ENCODE measurements around the gene INTS6. TPM values are rescaled to one million over a fixed set of nuclear protein-coding genes. Genes with fewer than 3 reads are reported as not detected.

The INTS6 gene
- total and polyA plus RNA-seq, 3 experiments from 2014 or later, result 28.4 to 58.2 (median 56.6) TPM

- Histone ChIP-seq H3K9me3 (ENCODE audit: low read length) (no peaks in the 10 kb centered on the region), H3K4me3 (ENCODE audit: low read length) (no peak overlapping the region), H3K36me3 (ENCODE audit: insufficient read depth, low read length) (no peaks in the 10 kb centered on the region), H3K27me3 (ENCODE audit: insufficient read depth, low read length, poor library complexity, severe bottlenecking) (no peaks in the 10 kb centered on the region), H3K27ac (ENCODE audit: low read depth, low read length) (no peak overlapping the region), H3K4me1 (ENCODE audit: insufficient read depth, low read length) (no peaks in the 10 kb centered on the region)
- CTCF ChIA-PET, result no interaction called here
- POLR2A ChIA-PET, result no interaction called here
- Mint-ChIP-seq H3K4me3 (no peak overlapping the region), H3K27ac (no peak overlapping the region), H3K27me3 (no peaks in the 10 kb centered on the region), H3K4me1 (no peaks in the 10 kb centered on the region), H3K36me3 (peaks cover 2 to 14% (median 4%) of the 10 kb centered on the region in 3 donors), H3K9me3 (peaks cover 0 to 4% (median 0%) of the 10 kb centered on the region in 5 donors)
- DNase-seq, result no peak
Measured at GRCh38 chr13:51347099-51347498, 105.7 kb downstream of the INTS6 start.

GRCh38 chr13:51346397-51346796 lies 106.4 kb downstream of the INTS6 start:
- H3K4me3 ChIP-seq (ENCODE audit: low read length), result no peak overlapping the region
- no peaks in the 10 kb centered on the region for H3K27me3 Mint-ChIP-seq
- ChIA-PET CTCF (no interaction called here), POLR2A (no interaction called here)
- no peak overlapping the region for H3K4me3 Mint-ChIP-seq
- no peaks in the 10 kb centered on the region for H3K9me3 ChIP-seq (ENCODE audit: low read length)
- H3K27ac ChIP-seq (ENCODE audit: low read depth, low read length), result no peak overlapping the region
- H3K4me1 Mint-ChIP-seq, result no peaks in the 10 kb centered on the region
- H3K27ac Mint-ChIP-seq, result no peak overlapping the region
- H3K36me3 Mint-ChIP-seq, result peaks cover 2 to 10% (median 2%) of the 10 kb centered on the region in 3 donors
- peaks cover 0 to 4% (median 0%) of the 10 kb centered on the region in 5 donors for H3K9me3 Mint-ChIP-seq
- no peaks in the 10 kb centered on the region for H3K36me3 ChIP-seq (ENCODE audit: insufficient read depth, low read length)
- H3K4me1 ChIP-seq (ENCODE audit: insufficient read depth, low read length), result no peaks in the 10 kb centered on the region
- DNase-seq, result no peak
- H3K27me3 ChIP-seq (ENCODE audit: insufficient read depth, low read length, poor library complexity, severe bottlenecking), result no peaks in the 10 kb centered on the region

DNA sequence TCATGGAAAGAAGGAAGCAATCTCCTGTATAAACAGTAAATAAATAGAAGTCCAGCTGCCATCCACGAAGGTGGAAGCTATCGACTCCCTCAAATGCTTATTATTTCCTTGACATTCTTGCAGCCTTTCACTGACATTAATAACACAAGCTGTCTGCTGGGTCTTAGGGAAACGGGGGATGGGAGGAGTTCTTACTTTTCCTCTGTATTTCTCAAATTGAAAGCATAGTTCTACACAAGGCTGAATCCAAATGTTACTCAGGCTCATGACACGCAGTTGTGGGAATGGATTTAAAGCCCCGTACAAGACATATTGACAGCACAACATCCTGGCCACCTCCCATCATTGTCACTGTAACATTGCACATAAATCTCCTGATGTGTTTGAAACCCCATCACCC lies 109.4 kb downstream of the INTS6 start:
- DNase-seq, result no peak
- H3K27me3 ChIP-seq (ENCODE audit: insufficient read depth, low read length, poor library complexity, severe bottlenecking), result no peaks in the 10 kb centered on the region

GRCh38 chr13:51342706-51343105 lies 110.1 kb downstream of the INTS6 start:
- Mint-ChIP-seq H3K36me3 (peaks cover 0 to 2% (median 0%) of the 10 kb centered on the region in 3 donors), H3K4me3 (no peak overlapping the region), H3K27ac (no peak overlapping the region), H3K27me3 (peaks cover 0 to 2% of the 10 kb centered on the region in 2 donors), H3K4me1 (no peaks in the 10 kb centered on the region), H3K9me3 (no peaks in the 10 kb centered on the region)
- ChIA-PET CTCF (no interaction called here), POLR2A (no interaction called here)
- Histone ChIP-seq H3K9me3 (ENCODE audit: low read length) (no peaks in the 10 kb centered on the region), H3K36me3 (ENCODE audit: insufficient read depth, low read length) (no peaks in the 10 kb centered on the region), H3K27ac (ENCODE audit: low read depth, low read length) (no peak overlapping the region), H3K27me3 (ENCODE audit: insufficient read depth, low read length, poor library complexity, severe bottlenecking) (no peaks in the 10 kb centered on the region), H3K4me1 (ENCODE audit: insufficient read depth, low read length) (no peaks in the 10 kb centered on the region), H3K4me3 (ENCODE audit: low read length) (no peak overlapping the region)
- DNase-seq, result no peak

More for the DNA sequence above, 109.4 kb downstream of the INTS6 start:
- H3K27ac Mint-ChIP-seq, result no peak overlapping the region
- Histone ChIP-seq H3K9me3 (ENCODE audit: low read length) (no peaks in the 10 kb centered on the region), H3K27ac (ENCODE audit: low read depth, low read length) (no peak overlapping the region), H3K36me3 (ENCODE audit: insufficient read depth, low read length) (no peaks in the 10 kb centered on the region), H3K4me1 (ENCODE audit: insufficient read depth, low read length) (no peaks in the 10 kb centered on the region), H3K4me3 (ENCODE audit: low read length) (no peak overlapping the region)
- no peaks in the 10 kb centered on the region for H3K4me1 Mint-ChIP-seq
- H3K9me3 Mint-ChIP-seq, result no peaks in the 10 kb centered on the region
- ChIA-PET CTCF (no interaction called here), POLR2A (no interaction called here)
- H3K27me3 Mint-ChIP-seq, result peaks cover 0 to 2% of the 10 kb centered on the region in 2 donors
- H3K36me3 Mint-ChIP-seq, result peaks cover 0 to 2% (median 0%) of the 10 kb centered on the region in 3 donors
- H3K4me3 Mint-ChIP-seq, result no peak overlapping the region

DNA sequence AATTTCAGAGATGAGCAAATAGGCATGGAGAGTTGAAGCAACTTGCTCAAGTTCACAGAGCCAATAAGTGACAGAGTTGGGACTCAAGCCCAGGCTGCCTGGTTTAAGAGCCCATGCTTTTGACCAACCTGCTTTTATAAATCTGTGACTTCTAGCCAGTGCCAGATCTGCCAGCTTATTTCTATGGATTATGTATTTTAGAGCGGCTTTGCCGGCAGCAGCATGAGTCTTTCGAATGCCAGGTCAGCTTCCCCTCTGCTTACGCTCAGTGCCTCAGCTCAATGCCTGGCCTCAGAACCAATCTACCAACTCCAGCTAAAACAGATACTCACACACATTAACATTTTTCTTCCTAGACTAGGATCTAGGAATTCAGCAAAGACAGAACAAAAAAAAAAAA lies 111.0 kb downstream of the INTS6 start:
- H3K4me3 ChIP-seq (ENCODE audit: low read length), result no peak overlapping the region
- H3K4me1 ChIP-seq (ENCODE audit: insufficient read depth, low read length), result no peaks in the 10 kb centered on the region
- Mint-ChIP-seq H3K4me1 (no peaks in the 10 kb centered on the region), H3K36me3 (no peaks in the 10 kb centered on the region), H3K27ac (no peak overlapping the region), H3K27me3 (peaks cover 0 to 2% of the 10 kb centered on the region in 2 donors), H3K9me3 (no peaks in the 10 kb centered on the region), H3K4me3 (no peak overlapping the region)
- ChIA-PET CTCF (no interaction called here), POLR2A (no interaction called here)
- no peak overlapping the region for H3K27ac ChIP-seq (ENCODE audit: low read depth, low read length)
- H3K27me3 ChIP-seq (ENCODE audit: insufficient read depth, low read length, poor library complexity, severe bottlenecking), result no peaks in the 10 kb centered on the region
- DNase-seq, result no peak
- H3K9me3 ChIP-seq (ENCODE audit: low read length), result no peaks in the 10 kb centered on the region
- no peaks in the 10 kb centered on the region for H3K36me3 ChIP-seq (ENCODE audit: insufficient read depth, low read length)

- Histone ChIP-seq H3K4me3 (ENCODE audit: low read length) (no peak overlapping the region), H3K27me3 (ENCODE audit: insufficient read depth, low read length, poor library complexity, severe bottlenecking) (no peaks in the 10 kb centered on the region), H3K4me1 (ENCODE audit: insufficient read depth, low read length) (no peaks in the 10 kb centered on the region), H3K9me3 (ENCODE audit: low read length) (no peaks in the 10 kb centered on the region), H3K36me3 (ENCODE audit: insufficient read depth, low read length) (no peaks in the 10 kb centered on the region), H3K27ac (ENCODE audit: low read depth, low read length) (no peak overlapping the region)
- POLR2A ChIA-PET, result no interaction called here
- Mint-ChIP-seq H3K4me3 (no peak overlapping the region), H3K4me1 (no peaks in the 10 kb centered on the region), H3K27ac (no peak overlapping the region), H3K27me3 (peaks cover 0 to 2% of the 10 kb centered on the region in 2 donors), H3K36me3 (no peaks in the 10 kb centered on the region), H3K9me3 (no peaks in the 10 kb centered on the region)
- CTCF ChIA-PET, result no interaction called here
- DNase-seq, result no peak
Measured at GRCh38 chr13:51341232-51341631, 111.6 kb downstream of the INTS6 start.

DNA sequence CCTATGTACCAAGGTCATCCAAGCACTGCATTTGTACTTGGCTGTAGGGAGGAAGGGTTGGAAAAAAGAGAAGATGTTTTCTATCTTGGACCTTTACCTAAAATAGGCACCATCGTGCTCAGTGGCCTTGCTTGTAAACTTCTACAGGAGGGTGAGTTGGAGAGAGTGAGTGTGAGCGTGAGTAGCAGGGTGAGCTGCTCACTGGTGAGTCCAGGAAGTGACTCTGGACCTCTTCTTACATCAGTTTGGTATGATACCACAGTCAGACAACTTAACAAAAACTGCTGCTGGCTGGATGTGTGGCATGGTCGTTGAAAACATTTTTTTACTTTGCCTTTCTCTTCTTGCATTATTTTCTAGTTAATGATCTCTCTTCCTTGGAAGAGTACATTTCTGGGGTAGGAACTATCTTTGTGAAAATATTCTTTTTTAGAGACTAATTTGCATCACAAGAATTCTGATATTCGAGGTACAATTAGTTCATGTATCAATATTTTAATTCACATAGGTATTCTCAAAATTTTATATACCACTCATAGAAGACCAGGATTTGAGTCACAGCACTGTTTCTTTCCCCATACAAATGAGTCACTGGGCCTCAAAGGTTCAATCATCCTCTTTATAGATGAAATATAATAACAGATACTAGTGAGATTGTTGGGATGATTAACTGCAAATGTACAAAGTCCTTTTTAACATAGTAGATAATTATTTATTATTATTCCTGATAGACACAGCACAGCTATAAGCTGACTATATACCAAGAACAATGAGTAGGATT lies 112.7 kb downstream of the INTS6 start:
- Mint-ChIP-seq H3K27ac (no peak overlapping the region), H3K9me3 (no peaks in the 10 kb centered on the region), H3K36me3 (no peaks in the 10 kb centered on the region), H3K4me1 (no peaks in the 10 kb centered on the region), H3K4me3 (no peak overlapping the region), H3K27me3 (peaks cover 0 to 2% of the 10 kb centered on the region in 2 donors)
- H3K4me1 ChIP-seq (ENCODE audit: insufficient read depth, low read length), result no peaks in the 10 kb centered on the region
- ChIA-PET POLR2A (no interaction called here), CTCF (no interaction called here)
- no peak overlapping the region for H3K27ac ChIP-seq (ENCODE audit: low read depth, low read length)
- no peaks in the 10 kb centered on the region for H3K9me3 ChIP-seq (ENCODE audit: low read length)
- H3K27me3 ChIP-seq (ENCODE audit: insufficient read depth, low read length, poor library complexity, severe bottlenecking), result no peaks in the 10 kb centered on the region
- H3K4me3 ChIP-seq (ENCODE audit: low read length), result no peak overlapping the region
- H3K36me3 ChIP-seq (ENCODE audit: insufficient read depth, low read length), result no peaks in the 10 kb centered on the region
- DNase-seq, result no peak

GRCh38 chr13:51339354-51339753 lies 113.5 kb downstream of the INTS6 start, which contains the start of gene SERPINE3:
Gene SERPINE3, plus strand, starts transcription at chr13:51339691. Its CDS starts 1,401 bp downstream, at chr13:51341092.
- POLR2A ChIA-PET, result no interaction called here
- H3K9me3 Mint-ChIP-seq, result no peaks in the 10 kb centered on the region

More at GRCh38 chr13:51339354-51339753, 113.5 kb downstream of the INTS6 start, which contains the start of gene SERPINE3:
- Histone ChIP-seq H3K9me3 (ENCODE audit: low read length) (no peaks in the 10 kb centered on the region), H3K27ac (ENCODE audit: low read depth, low read length) (no peak within 1 kb of the TSS), H3K36me3 (ENCODE audit: insufficient read depth, low read length) (no peaks in the 10 kb centered on the region), H3K27me3 (ENCODE audit: insufficient read depth, low read length, poor library complexity, severe bottlenecking) (no peaks in the 10 kb centered on the region), H3K4me3 (ENCODE audit: low read length) (no peak within 1 kb of the TSS), H3K4me1 (ENCODE audit: insufficient read depth, low read length) (no peaks in the 10 kb centered on the region)
- Mint-ChIP-seq H3K27ac (no peak within 1 kb of the TSS), H3K36me3 (no peaks in the 10 kb centered on the region), H3K27me3 (peaks cover 0 to 2% of the 10 kb centered on the region in 2 donors), H3K4me3 (no peak within 1 kb of the TSS), H3K4me1 (no peaks in the 10 kb centered on the region)
- DNase-seq, result no peak
- CTCF ChIA-PET, result no interaction called here
